ENCODE results near the gene CACNG3.

DNA sequence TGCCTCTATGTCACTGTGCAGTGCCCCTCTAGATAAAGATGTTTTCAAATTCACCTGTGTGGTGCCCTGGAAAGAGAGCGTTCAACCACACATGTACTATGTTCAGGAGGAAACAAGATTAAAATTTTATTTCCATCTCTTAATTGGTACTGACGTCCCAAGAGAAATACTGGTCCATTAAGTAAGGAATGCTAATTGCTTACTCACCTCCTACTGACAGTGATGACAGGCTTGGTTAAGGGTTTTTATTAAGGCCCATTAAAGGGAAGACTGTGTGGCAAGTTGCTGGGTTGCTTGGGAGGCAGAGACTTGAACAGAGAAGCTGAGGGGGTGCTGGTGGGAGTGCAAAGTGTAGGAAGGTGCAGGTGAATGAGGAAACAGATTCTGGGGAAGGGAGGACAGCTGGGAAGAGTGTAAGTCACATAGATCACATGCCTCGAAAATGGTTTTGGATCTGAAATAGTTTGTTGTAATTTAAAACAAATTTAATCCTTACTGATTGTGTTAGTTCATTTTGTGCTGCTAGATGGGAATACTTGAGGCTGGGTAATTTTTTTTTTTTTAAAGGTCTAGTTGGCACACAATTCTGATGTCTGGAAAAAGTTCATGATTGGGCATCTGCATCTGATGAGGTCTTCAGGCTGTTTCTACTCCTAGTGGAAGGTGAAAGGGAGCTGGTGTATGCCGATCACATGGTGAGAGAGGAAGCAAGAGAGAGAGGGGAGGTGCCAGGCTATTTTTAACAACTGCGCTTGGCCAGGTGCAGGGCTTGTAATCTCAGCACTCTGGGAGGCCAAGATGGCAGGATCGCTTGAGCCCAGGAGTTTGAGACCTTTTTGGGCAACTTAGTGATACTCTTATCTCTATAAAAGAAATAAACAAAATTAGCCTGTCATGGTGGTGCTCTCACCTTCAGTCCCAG lies 140.5 kb downstream of the CACNG3 start:
- TF ChIP-seq, protein P1, sequence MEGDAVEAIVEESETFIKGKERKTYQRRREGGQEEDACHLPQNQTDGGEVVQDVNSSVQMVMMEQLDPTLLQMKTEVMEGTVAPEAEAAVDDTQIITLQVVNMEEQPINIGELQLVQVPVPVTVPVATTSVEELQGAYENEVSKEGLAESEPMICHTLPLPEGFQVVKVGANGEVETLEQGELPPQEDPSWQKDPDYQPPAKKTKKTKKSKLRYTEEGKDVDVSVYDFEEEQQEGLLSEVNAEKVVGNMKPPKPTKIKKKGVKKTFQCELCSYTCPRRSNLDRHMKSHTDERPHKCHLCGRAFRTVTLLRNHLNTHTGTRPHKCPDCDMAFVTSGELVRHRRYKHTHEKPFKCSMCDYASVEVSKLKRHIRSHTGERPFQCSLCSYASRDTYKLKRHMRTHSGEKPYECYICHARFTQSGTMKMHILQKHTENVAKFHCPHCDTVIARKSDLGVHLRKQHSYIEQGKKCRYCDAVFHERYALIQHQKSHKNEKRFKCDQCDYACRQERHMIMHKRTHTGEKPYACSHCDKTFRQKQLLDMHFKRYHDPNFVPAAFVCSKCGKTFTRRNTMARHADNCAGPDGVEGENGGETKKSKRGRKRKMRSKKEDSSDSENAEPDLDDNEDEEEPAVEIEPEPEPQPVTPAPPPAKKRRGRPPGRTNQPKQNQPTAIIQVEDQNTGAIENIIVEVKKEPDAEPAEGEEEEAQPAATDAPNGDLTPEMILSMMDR (IDR thresholded peaks at IDR 0.05) = no peak
- TF ChIP-seq POLR2AphosphoS5 (IDR thresholded peaks at IDR 0.05) (no peak), POLR2A (IDR thresholded peaks at IDR 0.05) (no peak)

Measured in transverse colon (tissue), 4 donors.